ENCODE data around the gene KDM4B.

KDM4B gene

GRCh38 chr19:5085566-5085965, 116.7 kb downstream of the KDM4B start:
- no peak overlapping the region for H3K4me3 ChIP-seq (ENCODE audit: low read depth, low read length)

- H3K4me3 ChIP-seq (ENCODE audit: low read depth, low read length) = no peak overlapping the region
Measured at GRCh38 chr19:5086230-5086629, 117.3 kb downstream of the KDM4B start.

DNA sequence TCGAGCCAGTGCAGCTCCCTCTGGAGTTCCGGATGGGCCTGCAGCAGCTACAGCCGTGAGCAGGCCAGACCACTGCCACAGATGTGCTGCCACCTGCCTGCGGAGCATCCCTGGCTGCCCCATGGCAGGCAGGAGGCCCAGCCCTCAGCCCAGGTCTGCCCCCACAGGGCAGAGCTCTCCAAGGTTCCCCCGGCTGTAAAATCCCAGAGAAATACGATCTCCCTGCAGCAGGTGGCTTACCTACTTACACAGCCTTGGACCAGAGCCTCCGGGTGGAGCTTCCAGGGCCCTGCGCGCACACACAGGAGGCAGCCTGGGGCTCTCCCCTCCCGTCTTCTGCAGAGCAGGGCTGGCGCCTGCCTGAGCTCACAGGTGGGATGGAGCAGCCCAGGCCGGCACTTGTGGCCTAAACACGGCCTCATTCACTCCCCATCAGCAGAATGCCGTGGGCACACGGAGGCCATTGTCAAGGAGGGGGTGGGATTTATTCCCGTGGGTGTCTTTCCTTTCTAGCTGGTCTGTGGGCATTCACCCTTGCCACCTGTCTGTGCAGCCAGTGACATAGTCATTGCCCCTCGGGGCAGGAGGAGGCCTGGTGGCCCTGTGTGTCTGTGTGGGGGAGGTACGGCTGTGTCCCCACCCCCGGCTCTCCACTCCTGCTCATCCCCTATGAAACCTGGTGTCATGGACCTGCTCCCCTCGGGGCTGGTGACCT, 118.0 kb downstream of the KDM4B start:
- H3K4me3 ChIP-seq (ENCODE audit: low read depth, low read length) = no peak overlapping the region

GRCh38 chr19:5089283-5089682, 120.4 kb downstream of the KDM4B start:
- H3K4me3 ChIP-seq (ENCODE audit: low read depth, low read length) = no peak overlapping the region

DNA sequence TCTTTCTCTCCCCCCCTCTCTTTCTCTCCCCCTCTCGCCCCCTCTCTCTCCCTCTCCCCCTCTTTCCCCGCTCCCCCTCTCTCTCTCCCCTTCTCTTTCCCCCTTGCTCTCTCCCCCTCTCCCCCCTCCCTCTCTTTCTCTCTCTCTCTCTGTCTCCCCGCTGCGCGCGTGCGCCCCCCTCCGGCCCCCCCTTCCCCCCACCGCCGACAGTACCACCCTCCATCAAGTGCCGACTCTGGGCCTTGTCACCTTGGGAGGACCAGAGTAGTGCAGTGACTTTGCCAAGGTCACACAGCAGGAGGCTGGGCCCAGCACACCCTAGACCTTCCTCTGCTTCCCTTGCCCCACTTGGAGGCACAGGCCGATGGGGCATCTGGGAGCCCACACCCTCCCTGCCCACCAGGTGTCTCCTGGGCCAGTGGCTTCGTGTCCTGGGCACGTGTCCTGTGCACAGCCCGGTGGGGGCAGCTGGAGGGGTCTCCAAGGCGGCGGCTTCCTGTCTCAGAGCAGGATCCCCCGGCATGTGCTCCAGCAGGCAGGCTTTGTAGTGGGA, 121.6 kb downstream of the KDM4B start:
- H3K4me3 ChIP-seq (ENCODE audit: low read depth, low read length) = no peak overlapping the region

DNA sequence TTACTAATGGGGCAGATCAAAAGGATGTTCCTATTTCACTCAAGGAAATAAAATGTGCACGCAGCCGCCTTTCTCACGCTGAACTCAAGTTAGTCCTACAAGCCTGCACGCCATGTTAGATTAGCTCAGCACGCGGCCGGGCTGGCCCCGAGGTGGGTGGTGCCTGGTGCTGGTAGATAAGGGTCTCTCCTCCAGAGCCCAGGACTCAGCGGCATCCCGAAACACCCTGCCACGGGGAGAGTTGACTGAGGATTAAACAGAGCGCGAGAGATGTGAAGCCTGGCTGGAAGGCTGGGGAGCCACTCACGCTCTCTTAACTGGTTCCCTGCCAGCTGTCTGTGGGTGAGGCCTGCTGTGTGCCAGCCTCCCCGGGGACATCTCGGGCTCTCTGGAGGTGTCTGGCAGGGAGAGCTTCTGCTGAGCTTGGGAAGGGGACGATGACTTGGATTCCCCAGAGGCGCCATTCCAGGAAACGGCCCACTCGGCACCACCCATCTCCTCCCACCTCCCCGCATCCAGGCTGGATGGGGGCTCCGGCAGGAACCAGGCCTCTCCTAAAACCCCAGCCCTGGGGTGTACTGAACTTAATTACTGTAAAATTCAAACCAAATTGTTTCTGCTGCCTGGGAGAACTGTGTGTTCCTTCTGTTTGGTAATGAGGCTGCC, 122.2 kb downstream of the KDM4B start:
- H3K4me3 ChIP-seq (ENCODE audit: low read depth, low read length) = no peak overlapping the region

GRCh38 chr19:5091684-5092480, 123.0 kb downstream of the KDM4B start:
- H3K4me3 ChIP-seq (ENCODE audit: low read depth, low read length) = no peak overlapping the region

DNA sequence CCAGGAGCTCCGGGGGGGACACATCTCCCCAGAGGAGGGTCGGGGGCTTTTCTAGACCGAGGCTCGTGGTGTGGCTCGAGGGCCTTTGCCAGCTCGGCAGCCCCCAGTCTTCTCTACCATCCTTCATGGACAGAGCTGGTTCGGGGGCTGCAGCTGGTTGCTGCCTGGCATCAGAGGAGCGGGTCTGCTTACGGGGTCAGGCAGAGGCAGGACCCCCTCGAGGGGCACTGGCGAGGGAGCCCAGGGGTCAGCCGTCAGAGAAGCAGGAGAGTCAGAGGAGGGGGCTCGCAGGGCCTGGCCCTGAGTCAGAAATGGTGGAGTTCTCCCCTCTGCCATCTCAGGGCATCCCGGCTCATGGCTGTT, 123.5 kb downstream of the KDM4B start:
- H3K4me3 ChIP-seq (ENCODE audit: low read depth, low read length) = no peak overlapping the region

DNA sequence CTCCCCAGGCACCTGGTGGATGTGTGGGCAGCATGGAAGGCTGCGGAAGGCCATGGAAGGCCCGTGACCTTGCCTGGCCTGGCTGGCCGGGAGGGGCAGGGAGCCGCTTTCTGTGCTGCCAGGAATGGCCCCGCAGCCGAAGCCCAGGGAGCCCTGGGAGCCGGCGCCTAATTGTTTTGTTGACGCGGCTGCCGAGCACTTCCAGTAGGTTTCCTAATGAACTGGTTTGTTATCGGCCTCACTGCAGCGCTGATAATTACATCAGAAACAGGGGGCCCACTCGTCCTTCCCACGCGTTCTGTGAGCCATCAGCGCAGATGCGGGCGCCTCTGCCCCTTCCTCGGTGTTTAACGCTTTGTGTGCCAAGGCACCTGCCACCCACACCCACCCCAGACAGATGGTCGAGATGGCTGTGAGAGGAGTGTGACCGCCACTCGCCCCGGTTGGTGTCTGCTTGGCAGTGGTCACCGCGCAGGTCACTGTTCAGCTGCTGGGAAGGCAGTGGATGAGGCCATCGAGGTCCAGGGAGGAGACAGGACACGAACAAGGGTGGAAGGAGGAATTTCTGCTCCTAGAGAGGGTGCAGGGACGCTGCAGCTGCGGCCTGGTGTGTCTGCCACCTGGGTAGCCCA, 124.5 kb downstream of the KDM4B start:
- H3K4me3 ChIP-seq (ENCODE audit: low read depth, low read length) = no peak overlapping the region

DNA sequence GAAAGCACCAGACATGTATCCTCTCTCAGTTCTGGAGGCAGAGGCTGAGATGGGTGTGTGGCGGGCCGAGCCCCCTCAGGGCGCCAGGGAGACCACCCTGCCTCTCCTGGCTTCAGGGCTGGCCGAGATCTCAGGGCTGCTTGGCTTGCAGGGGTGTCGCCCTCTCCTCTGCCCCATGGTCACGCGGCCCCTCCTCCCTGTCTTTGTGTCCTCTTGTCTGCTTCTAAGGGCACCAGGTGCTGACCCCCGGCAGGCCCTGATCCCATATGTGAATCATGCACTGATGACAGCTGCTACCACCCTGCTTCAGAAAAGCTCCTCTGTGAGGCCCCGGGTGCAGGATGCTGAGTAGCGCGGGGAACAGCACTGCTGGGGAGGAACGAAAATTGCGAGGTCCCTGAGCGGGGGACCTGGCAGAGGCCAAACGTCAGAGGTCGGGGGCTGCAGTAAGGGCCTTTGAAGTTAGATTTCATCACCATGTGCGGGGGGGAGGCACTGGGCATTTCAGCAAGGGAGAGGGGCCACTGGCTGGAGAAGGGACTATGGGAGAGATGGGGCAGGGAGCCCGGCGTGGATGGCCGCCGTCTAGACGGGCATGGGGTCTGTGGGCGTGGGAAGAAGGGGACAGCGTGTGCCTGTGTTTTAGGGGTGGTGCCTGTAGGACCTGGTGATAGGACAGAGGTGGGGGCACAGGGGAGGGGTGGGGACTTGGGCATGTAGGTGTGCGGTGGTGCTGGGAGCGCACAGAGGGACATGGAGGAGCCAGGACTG, 125.2 kb downstream of the KDM4B start:
- H3K4me3 ChIP-seq (ENCODE audit: low read depth, low read length) = no peak overlapping the region

- no peak overlapping the region for H3K4me3 ChIP-seq (ENCODE audit: low read depth, low read length)
Measured at GRCh38 chr19:5094768-5095567, 126.1 kb downstream of the KDM4B start.

- H3K4me3 ChIP-seq (ENCODE audit: low read depth, low read length) = no peak overlapping the region
Measured at GRCh38 chr19:5095568-5095850, 126.6 kb downstream of the KDM4B start.

DNA sequence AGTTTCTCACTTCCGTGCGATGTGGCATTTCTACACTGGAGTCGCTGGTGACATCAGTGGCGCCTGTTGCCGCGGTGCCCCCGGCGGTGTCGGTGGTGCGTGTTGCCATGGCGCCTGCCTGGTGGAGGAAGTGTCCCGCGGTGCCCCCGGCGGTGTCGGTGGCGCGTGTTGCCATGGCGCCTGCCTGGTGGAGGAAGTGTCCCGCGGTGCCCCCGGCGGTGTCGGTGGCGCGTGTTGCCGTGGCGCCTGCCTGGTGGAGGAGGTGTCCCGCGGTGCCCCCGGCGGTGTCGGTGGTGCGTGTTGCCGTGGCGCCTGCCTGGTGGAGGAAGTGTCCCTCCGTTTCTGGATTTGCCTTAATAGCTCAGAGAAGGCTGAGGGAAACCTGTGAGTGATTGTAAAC, 127.6 kb downstream of the KDM4B start:
- no peak overlapping the region for H3K4me3 ChIP-seq (ENCODE audit: low read depth, low read length)

GRCh38 chr19:5097331-5097930, 128.5 kb downstream of the KDM4B start:
- no peak overlapping the region for H3K4me3 ChIP-seq (ENCODE audit: low read depth, low read length)

GRCh38 chr19:5097959-5098623, 129.2 kb downstream of the KDM4B start:
- no peak overlapping the region for H3K4me3 ChIP-seq (ENCODE audit: low read depth, low read length)

DNA sequence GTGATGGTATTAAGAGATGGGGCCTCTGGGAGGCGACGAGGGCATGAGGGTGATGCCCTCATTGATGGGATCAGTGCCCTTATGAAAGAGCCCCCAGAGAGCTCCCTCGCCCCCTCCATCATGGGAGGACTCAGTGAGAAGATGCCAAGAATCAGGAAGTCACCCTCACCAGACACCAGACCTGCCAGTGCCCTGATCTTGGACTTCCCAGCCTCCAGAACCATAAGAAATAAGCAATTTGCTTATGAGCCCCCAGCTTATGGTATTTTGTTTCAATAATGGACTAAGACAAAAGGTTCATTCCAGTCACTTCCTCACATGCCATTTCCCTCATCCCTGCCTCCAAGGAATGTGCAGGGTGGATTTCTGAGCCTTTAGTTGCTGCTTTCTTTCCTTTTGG, 129.7 kb downstream of the KDM4B start:
- no peak overlapping the region for H3K4me3 ChIP-seq (ENCODE audit: low read depth, low read length)

DNA sequence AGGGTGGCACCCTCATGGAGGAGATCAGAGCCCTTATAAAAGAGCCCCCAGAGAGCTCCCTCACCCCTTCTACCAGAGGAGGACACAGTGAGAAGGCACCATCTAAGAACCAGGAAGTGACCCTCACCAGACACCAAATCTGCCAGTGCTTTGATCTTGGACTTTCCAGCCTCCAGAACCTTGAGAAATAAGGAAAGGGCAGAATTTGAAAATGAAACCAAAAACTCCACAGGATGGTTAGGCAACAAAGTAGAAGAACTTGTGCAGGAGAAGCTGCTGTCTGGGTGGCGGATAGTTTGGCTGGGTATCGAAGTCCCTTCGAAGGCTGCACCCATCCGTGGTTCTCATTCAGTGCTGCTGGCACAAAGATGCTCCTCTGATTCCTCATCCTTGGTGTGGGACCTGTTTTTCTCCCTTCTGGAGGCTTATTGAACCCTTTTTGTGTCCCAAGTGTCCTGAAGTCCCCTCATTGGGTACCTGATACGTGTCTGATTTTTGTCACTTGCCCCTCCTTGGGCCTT, 130.8 kb downstream of the KDM4B start:
- H3K4me3 ChIP-seq (ENCODE audit: low read depth, low read length) = no peak overlapping the region

- H3K4me3 ChIP-seq (ENCODE audit: low read depth, low read length) = no peak overlapping the region
Measured at GRCh38 chr19:5101871-5102270, 133.0 kb downstream of the KDM4B start.

- no peak overlapping the region for H3K4me3 ChIP-seq (ENCODE audit: low read depth, low read length)
Measured at GRCh38 chr19:5102520-5102919, 133.6 kb downstream of the KDM4B start.
